ENCODE results near the gene B4GALT1. TPM values are rescaled to one million over a fixed set of nuclear protein-coding genes. Genes with fewer than 3 reads are reported as not detected.

The B4GALT1 gene
- total RNA-seq, 4 donors from 2014 or later: 51.6 to 74.4 (median 65.3) TPM

DNA sequence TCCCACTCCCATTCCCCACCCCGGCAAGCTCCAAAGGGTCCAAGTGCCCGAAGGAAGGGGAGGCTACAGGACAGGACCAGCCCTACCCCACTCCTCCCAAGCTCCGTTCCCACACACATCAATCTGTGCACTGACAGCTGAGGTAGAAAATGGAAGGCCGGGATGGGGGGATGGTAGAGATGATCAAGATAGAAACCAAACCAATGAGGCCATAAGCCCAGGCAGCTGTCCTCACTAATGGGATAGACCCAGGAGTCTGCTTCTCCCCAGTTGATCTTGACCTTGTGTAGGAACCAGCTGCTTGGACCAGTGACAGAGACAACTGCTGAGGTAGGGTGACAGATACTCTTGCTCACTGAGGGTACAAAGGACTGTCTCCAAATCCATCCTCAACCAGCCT lies 38.6 kb downstream of the B4GALT1 start:
- DNase-seq (ENCODE audit: low spot score in 2 of 2): no peak

DNA sequence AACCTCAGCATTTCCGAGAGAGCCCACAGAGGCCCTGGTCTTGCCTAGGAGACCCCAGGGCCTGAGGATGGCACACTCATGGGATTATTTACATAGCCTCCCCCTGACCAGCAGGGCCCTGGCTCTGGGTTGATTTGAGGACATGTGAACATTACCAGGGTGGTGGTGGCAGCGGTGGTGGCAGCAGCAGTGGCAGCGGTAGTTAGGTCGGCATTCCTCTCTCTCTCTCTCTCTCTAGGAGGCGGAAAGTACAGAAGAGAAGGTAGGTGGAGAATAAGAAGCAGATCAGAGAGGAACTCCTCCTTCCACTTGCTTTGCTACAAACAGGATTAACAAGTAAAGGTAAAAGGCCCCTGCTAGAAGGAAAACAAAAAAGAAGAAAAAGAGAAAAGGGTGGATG lies 39.3 kb downstream of the B4GALT1 start:
- 71 to 84% methylated on average over 5 of the region's 5 CpGs for WGBS, 2 donors
- Histone ChIP-seq H3K9me3 (no peaks in the 10 kb centered on the region), H3K36me3 (peaks cover 0 to 88% (median 0%) of the 10 kb centered on the region in 3 donors), H3K27me3 (no peaks in the 10 kb centered on the region), H3K4me1 (peaks cover 0 to 60% (median 28%) of the 10 kb centered on the region in 4 donors), H3K27ac (no peak overlapping the region), H3K4me3 (no peak overlapping the region)
- no peak for DNase-seq (ENCODE audit: low spot score in 2 of 2)
- TF ChIP-seq, protein P1, sequence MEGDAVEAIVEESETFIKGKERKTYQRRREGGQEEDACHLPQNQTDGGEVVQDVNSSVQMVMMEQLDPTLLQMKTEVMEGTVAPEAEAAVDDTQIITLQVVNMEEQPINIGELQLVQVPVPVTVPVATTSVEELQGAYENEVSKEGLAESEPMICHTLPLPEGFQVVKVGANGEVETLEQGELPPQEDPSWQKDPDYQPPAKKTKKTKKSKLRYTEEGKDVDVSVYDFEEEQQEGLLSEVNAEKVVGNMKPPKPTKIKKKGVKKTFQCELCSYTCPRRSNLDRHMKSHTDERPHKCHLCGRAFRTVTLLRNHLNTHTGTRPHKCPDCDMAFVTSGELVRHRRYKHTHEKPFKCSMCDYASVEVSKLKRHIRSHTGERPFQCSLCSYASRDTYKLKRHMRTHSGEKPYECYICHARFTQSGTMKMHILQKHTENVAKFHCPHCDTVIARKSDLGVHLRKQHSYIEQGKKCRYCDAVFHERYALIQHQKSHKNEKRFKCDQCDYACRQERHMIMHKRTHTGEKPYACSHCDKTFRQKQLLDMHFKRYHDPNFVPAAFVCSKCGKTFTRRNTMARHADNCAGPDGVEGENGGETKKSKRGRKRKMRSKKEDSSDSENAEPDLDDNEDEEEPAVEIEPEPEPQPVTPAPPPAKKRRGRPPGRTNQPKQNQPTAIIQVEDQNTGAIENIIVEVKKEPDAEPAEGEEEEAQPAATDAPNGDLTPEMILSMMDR (IDR thresholded peaks at IDR 0.05): no peak
- no peak for TF ChIP-seq EP300 (IDR thresholded peaks at IDR 0.05)

More for the DNA sequence above, 38.6 kb downstream of the B4GALT1 start:
- Histone ChIP-seq H3K4me3 (no peak overlapping the region), H3K36me3 (peaks cover 0 to 92% (median 0%) of the 10 kb centered on the region in 3 donors), H3K27me3 (no peaks in the 10 kb centered on the region), H3K27ac (no peak overlapping the region), H3K9me3 (no peaks in the 10 kb centered on the region), H3K4me1 (peaks cover 0 to 63% (median 28%) of the 10 kb centered on the region in 4 donors)
- TF ChIP-seq, protein P1 (IDR thresholded peaks at IDR 0.05): no peak
- no peak for TF ChIP-seq POLR2A (IDR thresholded peaks at IDR 0.05)
- no peak for TF ChIP-seq EP300 (IDR thresholded peaks at IDR 0.05)
- 90 to 95% methylated on average over 4 of the region's 4 CpGs for WGBS, 2 donors

DNA sequence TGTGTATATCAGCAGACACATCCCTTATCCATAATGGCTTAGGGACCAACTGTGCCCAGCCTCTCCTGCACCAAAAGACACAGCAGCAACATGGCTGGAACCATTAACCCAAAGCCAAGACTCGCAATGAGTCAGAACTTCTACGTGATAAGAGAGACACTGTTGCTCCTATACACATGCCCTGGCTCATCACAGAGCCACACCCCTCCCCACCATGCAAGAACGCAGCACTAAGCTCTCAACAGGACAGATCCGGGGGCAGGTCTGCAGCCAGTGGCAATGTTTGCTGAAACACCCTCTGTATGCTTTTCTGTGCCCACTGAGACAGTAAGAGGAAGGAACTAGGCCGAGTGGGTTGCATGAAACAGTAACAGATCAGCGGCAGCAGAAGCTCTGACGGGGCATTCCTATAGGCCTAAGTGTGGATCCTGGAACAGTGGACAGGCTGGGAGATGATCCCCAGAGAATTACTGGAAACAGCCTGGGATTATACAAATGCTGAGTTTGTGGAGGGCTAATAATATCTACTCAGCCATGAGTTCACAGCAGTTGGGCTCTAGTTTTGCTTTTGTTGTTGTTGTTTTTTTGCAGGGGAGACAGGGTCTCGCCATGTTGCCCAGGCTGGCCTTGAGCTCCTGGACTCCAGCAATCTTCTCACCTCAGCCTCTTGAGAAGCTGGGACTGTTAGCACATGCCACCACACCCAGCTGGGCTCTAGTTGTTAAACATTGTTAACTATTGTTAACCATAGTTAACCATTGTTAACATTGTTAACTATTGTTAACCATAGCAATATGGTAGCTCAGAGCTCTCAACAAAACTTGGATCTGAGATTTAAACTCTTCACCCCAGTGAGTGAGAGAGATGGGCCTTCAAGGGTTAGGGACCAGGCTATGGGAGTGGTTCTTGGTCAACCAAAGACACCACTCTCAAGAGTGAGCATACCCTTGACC lies 41.0 kb downstream of the B4GALT1 start:
- Histone ChIP-seq H3K36me3 (peaks cover 0 to 89% (median 0%) of the 10 kb centered on the region in 3 donors), H3K4me1 (peaks cover 0 to 45% (median 27%) of the 10 kb centered on the region in 4 donors), H3K4me3 (no peak overlapping the region), H3K27me3 (no peaks in the 10 kb centered on the region), H3K9me3 (no peaks in the 10 kb centered on the region), H3K27ac (no peak overlapping the region)
- WGBS, 2 donors: 57 to 71% methylated on average over 8 of the region's 8 CpGs
- TF ChIP-seq, protein P1 (IDR thresholded peaks at IDR 0.05): no peak
- TF ChIP-seq POLR2A (IDR thresholded peaks at IDR 0.05) (no peak), EP300 (IDR thresholded peaks at IDR 0.05) (no peak)
- DNase-seq (ENCODE audit: low spot score in 2 of 2): no peak

DNA sequence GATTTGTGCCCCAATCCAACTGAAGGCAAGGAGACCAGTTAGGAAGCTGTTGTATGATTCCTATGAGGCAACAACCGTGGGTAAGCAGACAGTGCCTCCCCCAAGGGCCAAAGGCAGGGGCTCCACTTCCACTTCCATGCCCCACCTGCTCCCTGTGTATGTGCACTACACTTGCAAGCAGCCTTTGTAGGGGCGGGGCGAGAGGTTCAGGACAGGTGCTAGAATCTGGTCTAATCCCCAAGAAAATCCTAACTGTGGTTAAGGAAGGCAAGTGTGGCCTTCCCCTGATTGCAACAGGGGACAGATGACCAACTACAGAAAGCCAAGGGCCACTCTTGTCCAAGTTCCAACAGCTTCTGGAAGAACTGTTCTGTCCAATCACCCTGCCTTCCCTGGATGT lies 41.7 kb downstream of the B4GALT1 start:
- no peak overlapping the region for H3K27ac ChIP-seq
- 75 to 80% methylated on average over 2 to 3 of the region's 3 CpGs for WGBS, 2 donors
- peaks cover 0 to 38% (median 23%) of the 10 kb centered on the region in 4 donors for H3K4me1 ChIP-seq
- H3K9me3 ChIP-seq: no peaks in the 10 kb centered on the region
- DNase-seq (ENCODE audit: low spot score in 2 of 2): no peak
- H3K36me3 ChIP-seq: peaks cover 0 to 84% (median 0%) of the 10 kb centered on the region in 3 donors
- no peaks in the 10 kb centered on the region for H3K27me3 ChIP-seq
- no peak overlapping the region for H3K4me3 ChIP-seq
- TF ChIP-seq POLR2A (IDR thresholded peaks at IDR 0.05) (no peak), EP300 (IDR thresholded peaks at IDR 0.05) (no peak)
- TF ChIP-seq, protein P1 (IDR thresholded peaks at IDR 0.05): no peak
